ENCODE results near the gene VAV2.

VAV2 gene

GRCh38 chr9:133979921-133980863, 11.9 kb downstream of the VAV2 start:
- no peak for DNase-seq

- DNase-seq = no peak
Measured at GRCh38 chr9:133979273-133979920, 12.7 kb downstream of the VAV2 start.

- DNase-seq = no peak
Measured at GRCh38 chr9:133978899-133979272, 13.2 kb downstream of the VAV2 start.

- no peak for DNase-seq
Measured at GRCh38 chr9:133978226-133978898, 13.8 kb downstream of the VAV2 start.

DNA sequence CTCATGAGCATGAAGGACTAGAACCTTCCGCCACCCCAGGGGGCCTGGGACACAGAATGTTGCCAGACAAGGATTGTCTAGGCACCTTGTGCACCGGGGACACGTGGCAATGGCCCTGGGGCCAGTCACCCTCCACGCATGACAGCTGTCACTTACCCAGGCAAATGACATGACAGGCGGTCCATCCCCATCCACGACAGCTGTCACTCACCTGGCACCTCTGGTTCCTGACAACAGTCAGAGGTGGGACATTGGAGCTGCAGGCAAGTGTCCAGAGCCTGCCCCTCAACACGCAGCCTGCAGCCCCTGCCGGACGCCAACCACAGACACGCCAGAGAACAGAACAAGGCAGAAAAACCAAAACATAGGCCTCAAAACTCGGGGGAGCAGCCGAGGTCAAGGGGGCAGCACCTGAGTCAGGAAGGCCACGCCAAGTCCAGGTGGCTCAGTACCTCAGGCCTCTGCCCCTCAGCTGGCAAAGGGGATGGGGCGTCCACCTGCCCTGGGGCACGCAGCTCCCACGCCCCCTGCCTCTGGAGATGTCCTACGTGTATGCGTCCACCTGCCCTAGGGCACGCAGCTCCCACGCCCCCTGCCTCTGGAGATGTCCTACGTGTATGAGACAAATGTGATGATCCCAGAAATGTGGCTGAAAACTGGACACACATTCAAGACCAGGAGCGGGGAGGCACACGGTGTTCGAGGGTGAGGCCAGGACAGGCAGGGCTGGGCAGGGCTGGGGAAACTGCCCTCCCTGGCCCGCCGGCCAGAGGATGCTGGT, 14.5 kb downstream of the VAV2 start:
- DNase-seq = no peak

DNA sequence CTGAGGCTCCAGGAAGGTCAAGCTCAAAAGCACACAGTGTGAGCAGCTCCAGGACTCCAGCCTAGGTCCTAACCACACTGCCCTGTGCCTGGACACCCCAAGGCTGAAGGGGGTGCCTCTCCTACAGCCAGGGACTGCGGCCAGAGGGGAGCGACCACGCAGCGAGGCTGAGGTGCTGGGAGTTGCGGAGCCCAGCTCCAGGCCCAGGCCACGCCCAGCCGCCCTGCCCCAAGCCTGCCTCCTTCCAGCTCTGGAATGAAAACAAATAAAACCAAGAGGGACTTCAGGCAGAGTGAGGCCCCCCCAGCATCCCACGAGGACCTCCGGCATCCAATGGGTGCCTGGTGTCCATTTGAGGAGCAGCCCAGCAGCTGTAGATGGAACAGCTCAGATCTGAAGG, 15.2 kb downstream of the VAV2 start:
- no peak for DNase-seq

GRCh38 chr9:133976191-133976861, 15.8 kb downstream of the VAV2 start:
- DNase-seq = no peak

GRCh38 chr9:133975511-133975910, 16.6 kb downstream of the VAV2 start:
- DNase-seq = no peak

DNA sequence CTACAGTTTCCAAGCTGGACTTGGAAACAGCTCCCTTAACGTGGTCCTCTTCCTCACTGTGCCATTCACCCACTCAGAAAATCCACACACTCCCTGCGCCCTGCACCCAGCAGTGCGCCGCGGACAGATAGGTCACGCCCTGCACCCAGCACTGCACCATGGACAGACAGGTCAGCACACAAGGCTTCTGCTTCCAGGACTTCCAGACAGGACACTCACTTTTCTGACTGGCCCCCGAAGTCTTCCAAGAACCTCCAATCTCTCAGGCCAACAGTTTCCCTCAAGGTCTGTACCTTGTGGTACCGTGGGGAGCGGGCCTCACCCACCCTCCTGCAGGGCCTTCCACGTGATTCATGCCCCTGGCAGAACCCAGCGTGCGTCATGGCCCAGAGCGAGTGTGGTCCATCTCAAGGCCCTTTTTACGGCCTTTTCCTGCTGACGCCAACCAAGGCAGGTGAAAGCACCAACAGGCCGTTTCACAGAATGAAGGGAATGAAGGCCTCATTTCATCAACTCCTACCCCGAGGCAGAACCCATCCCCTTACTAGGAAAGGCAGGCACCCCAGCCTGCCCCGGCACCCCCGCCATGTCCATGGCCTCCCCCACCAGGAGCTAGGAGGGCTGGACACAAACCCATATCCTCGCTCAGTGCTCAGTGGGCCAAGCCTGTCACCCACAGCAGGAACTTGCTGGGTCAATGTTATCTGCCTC, 17.3 kb downstream of the VAV2 start:
- no peak for DNase-seq

DNA sequence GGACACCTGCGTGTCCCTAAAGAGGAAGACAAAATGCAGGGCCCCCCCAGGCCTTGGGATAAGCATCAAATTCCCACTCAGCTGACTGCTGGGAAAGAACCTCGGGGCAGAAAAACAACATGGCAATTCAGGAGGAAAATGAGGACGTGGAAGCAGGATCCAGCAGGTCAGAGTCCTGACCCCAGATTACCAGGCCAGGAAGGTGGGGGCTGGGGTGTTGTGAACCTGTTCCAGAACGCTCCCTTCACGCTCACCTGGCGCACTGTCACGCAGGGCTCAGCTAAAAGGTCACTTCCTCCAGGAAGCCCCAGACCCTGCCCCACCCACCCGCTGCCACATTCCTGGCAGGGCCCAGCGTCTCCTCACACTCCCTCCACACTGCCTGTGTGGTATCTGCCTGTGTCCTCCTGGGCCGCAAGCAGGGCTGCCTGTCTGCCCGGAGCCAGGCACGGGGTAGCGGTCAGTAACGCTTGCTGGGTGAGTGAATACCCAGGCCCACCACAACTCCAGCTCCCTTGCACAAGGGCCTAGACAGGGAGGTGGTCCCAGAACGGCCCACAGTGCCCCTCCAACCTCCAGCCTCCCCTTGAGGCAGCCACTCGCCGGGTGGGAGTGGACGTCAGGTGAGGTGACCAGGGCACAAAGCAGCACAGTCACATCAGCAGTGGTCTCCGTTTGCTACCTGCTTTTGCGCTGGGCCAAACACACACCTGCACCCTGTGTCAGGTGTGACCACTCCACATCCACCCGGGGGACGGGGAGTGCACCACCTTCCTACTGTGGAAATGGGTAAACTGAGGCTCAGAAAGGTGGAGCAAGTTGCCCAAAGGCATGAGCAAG, 18.1 kb downstream of the VAV2 start:
- no peak for DNase-seq

- DNase-seq = no peak
Measured at GRCh38 chr9:133973111-133973790, 18.9 kb downstream of the VAV2 start.

GRCh38 chr9:133971981-133972941, 19.9 kb downstream of the VAV2 start:
- no peak for DNase-seq

- DNase-seq = no peak
Measured at GRCh38 chr9:133971121-133971951, 20.8 kb downstream of the VAV2 start.

- no peak for DNase-seq
Measured at GRCh38 chr9:133970581-133971058, 21.5 kb downstream of the VAV2 start.

GRCh38 chr9:133969681-133970580, 22.2 kb downstream of the VAV2 start:
- no peak for DNase-seq

DNA sequence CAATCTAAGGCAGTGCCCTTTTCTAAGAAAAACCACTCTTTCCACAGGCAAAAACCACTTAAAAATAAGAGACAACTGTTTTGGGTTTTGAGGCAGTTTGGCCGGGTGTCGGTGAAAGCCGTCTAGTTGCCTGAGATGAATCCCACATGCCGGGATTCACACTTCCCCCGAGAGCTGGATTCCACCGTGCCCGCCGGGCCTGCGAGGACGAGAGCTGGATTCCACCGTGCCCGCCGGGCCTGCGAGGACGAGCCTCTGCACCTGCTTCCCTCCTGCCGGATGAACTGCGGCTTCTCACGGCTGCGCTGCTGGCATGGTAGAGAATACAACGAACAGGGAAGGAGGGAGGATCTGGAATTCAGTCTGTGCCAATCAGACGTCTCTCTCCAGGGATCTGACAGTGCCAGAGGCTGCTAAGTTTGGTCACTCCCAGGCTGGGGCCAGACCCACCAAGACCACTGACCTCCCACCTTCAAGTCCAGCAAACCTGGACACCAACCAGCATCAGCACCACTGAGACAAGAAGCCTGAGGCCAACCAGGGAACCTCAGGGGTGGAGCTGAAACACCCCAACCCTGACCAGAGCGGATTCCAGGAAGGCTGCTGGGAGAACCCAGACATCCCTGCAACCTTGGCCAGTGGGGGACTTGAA, 23.0 kb downstream of the VAV2 start:
- DNase-seq = no peak
